NCI-H510A (cell line): Measurements from ENCODE around the gene MCL1.
"Not testable (repeated sequence)": the region's sequence is repeated elsewhere in the genome, so short reads cannot be mapped to it uniquely, and the experiment has no call there.

ENCODE experiments used
- DNase-seq: peaks from one replicate; lab custom pipeline; 2025; lab: John Stamatoyannopoulos, UW

MCL1 gene

DNA sequence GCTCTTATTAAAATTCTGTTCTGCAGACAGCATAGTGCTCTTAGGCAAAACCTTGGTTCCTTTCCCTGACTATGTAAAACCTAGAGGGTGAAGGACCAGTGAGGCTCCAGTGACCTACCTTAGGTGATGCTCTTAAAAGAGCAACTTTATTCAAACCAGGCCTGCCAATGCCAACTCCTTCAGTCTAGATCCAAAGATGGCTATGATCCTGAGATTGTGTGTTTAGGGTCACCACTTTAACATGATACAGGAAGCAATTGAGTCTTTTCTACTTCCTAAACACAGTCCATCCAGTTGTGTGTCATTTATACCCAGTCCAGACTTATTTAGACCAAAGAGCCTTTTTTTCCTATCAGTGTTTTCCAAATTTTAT is 10.8 kb downstream of the MCL1 start:
- DNase-seq = no peak

DNA sequence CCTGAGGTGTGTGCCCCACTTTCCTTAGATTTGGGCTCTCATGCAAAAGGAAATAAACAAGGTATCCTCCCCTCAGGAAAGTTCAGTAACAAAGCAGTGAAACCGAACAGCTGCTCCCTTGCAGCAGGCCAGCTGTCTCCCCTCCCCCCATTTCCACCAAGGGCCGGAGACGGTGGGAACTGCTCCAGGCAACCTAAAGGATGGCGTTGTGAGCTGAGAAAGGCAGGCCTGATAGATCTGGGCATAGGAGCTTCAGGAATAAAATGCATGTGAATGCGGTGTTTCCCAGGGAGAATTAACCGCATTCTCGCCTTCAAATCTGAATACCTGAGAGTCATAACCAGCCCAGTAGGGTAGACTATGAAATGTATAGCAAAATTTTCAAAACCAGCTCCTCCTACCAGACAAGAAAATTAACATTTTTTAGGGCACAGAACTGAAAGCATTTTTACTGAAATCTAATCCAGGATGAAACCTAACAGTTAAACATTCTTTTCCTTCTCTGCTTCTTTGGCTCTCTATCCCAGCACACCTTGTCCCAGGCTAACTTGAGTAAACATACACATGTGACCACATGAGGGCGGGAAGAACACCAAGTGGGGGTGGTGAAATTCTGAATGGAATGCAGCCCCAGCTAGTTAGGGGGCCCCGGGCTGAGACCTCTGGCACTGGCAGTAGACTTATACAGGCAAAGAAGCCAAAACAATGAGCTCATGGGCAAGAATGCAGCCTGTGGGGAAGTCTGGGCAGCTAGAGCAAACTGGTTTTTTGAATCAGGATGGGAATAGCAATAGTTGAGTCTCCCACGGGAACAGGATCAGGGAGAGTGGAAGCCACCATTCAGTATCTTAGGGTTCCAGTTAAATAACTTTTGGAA is 11.5 kb downstream of the MCL1 start:
- peak; percentile 34 for DNase-seq

GRCh38 chr1:150567341-150567716 is 12.1 kb downstream of the MCL1 start:
- DNase-seq = no peak

- DNase-seq = no peak
These were observed 12.6 kb downstream of the MCL1 start for GRCh38 chr1:150566589-150567340.

- not testable (repeated sequence) for DNase-seq
These were observed 14.0 kb downstream of the MCL1 start for GRCh38 chr1:150565240-150565991.

GRCh38 chr1:150564051-150564991 is 15.1 kb downstream of the MCL1 start:
- DNase-seq = no peak

- peak; percentile 32 for DNase-seq
These were observed 15.9 kb downstream of the MCL1 start for GRCh38 chr1:150563340-150564038.

- DNase-seq = no peak
These were observed 16.7 kb downstream of the MCL1 start for GRCh38 chr1:150562446-150563339.

DNA sequence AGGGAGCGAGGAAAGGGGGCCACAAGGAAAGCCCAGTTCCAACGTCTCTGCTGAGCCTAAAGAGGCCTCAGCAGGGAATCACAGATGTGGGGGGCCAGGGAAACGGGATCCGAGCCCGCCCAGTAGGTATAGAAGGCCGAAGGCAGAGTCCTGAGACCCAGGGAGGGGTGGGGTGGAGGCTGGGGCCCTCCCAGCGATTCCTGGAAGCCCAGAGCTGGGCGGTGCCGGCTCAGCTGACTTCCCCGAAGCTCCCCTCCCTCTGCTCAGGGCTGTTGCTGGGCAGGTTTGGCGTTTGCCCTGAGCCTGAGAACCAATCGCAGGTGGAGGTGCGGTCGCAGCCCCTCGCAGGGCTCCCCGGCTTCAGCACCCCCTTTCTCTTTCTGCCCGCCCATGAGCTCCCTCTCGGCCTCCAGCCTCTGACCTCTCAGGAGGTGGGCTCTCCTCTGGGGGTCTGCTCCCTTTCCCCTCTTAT is 17.4 kb downstream of the MCL1 start:
- peak; percentile 72 for DNase-seq

- DNase-seq = peak; percentile 89
These were observed 18.0 kb downstream of the MCL1 start for GRCh38 chr1:150561254-150561973.

DNA sequence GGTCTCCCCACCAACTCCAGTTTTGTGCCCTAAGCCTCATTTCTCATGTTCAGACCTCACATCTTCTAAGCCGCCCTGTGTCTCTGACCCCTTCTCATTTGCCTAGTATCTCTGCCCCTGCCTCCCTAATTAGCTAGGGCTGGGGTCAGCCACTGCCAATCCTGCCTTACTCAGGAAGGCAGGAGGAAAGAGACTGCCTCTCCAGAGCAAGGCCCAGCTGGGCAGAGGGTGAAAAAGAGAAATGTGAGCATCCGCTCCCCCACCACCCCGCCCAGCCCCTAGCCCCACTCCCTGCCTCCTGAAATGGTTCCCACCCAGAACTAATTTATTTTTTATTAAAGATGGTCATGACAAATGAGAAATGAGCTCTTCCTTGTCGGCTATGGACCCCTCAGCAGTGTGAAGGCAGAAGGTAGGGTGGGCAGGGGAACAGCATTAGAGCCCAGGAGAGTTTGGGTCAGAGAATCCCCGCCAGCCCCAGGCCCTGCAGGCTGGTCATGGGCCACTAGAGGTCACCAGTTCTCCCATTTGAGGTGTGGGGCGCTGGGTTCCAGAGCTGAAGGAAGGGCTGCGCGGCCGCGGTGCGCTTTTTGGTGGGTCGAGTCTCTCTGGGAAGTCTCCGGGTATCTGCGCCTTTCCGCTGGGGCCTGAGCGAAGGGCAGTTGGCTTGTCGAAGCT is 18.7 kb downstream of the MCL1 start:
- peak; percentile 89 for DNase-seq

DNA sequence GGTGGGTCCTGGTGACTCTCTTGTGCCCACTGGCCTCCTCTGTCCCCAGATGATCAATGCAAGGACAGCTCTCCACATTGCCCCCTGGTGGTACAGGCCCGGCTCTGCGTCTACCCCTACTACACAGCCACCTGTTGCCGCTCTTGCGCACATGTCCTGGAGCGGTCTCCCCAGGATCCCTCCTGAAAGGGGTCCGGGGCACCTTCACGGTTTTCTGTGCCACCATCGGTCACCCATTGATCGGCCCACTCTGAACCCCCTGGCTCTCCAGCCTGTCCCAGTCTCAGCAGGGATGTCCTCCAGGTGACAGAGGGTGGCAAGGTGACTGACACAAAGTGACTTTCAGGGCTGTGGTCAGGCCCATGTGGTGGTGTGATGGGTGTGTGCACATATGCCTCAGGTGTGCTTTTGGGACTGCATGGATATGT is 19.4 kb downstream of the MCL1 start:
- no peak for DNase-seq

- DNase-seq = no peak
These were observed 19.8 kb downstream of the MCL1 start for GRCh38 chr1:150559656-150560010.

- DNase-seq = no peak
These were observed 20.4 kb downstream of the MCL1 start for GRCh38 chr1:150558761-150559655.

GRCh38 chr1:150558303-150558704 is 21.1 kb downstream of the MCL1 start:
- DNase-seq = no peak

DNA sequence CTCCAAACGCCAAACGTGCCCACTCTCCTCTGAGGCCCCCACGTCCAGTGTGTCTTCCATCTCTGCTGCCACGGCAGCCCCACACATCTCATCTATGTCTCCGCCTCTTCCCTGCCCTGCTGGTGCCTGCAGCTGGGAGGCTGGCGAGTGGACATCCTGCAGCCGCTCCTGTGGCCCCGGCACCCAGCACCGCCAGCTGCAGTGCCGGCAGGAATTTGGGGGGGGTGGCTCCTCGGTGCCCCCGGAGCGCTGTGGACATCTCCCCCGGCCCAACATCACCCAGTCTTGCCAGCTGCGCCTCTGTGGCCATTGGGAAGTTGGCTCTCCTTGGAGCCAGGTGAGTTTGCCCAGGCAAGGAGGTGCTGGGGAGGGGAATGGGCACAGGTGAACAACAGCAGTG is 21.6 kb downstream of the MCL1 start:
- no peak for DNase-seq

- DNase-seq = no peak
These were observed 22.3 kb downstream of the MCL1 start for GRCh38 chr1:150557065-150557600.
